ENCODE data around the gene UHMK1. TPM values are rescaled to one million over a fixed set of nuclear protein-coding genes. Genes with fewer than 3 reads are reported as not detected.
A peak's percentile ranks its signal among the peaks of the same experiment; 100 is the strongest.
"Not testable (repeated sequence)": the region's sequence is repeated elsewhere in the genome, so short reads cannot be mapped to it uniquely, and the experiment has no call there.

The UHMK1 gene
- polyA plus RNA-seq, 1 donor, result 38.5 TPM

DNA sequence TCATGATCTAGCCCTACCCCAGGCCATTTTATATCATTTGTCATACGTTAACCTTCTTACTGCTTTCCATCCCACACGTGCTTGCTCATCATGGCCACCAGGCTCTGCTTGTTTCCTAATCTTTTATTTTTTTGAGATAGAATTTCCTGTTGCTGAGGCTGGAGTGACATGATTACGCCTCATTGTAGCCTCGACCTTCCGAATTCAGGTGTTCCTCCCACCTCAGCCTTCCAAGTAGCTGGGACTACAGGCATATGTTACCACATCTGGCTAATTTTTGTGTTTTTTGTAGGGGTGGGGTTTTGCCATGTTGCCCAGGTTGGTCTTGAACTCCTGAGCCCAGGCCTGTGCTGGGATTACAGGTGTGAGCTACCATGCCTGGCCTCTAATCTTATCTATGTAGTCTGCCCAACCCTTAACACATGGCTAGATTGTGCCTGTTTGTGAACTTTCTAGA lies 67.2 kb downstream of the UHMK1 start:
- DNase-seq, result no peak
- no peaks in the 10 kb centered on the region for H3K9me3 ChIP-seq (ENCODE audit: control insufficient read depth, low read depth, low read length)
- H3K27ac ChIP-seq (ENCODE audit: low read length), result no peak overlapping the region
- no peak overlapping the region for H3K4me3 ChIP-seq (ENCODE audit: low read length)
- H3K36me3 ChIP-seq (ENCODE audit: control insufficient read depth, insufficient read depth, low read length), result peaks cover 17% of the 10 kb centered on the region
- H3K27me3 ChIP-seq (ENCODE audit: control insufficient read depth, insufficient read depth, low read length), result no peaks in the 10 kb centered on the region
- peaks cover 10% of the 10 kb centered on the region for H3K4me1 ChIP-seq (ENCODE audit: control insufficient read depth, insufficient read depth, low read length)
- 80% methylated on average over 1 of the region's 5 CpGs for WGBS (ENCODE audit: insufficient coverage, low lambda C conversion rate)

DNA sequence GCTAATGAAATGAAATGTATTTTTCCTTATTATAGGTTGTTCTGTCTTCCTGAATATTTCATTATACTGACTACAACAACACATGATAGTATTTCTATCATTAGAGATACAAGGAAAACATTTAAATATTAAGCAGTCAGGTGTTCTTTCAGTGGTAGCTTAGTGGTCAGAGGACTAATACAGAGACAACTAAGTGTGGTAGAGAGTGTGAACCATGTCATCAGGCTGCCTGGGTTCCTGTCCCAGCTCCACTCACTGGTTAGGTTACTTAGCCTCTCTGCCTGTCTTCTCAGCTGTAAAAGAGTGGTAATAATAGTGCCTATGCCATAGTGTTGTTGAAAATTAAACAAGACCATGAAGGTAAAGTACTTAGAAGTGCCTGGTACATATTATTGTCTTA lies 67.8 kb downstream of the UHMK1 start:
- Histone ChIP-seq H3K9me3 (ENCODE audit: control insufficient read depth, low read depth, low read length) (no peaks in the 10 kb centered on the region), H3K4me3 (ENCODE audit: low read length) (no peak overlapping the region), H3K4me1 (ENCODE audit: control insufficient read depth, insufficient read depth, low read length) (peaks cover 8% of the 10 kb centered on the region), H3K27ac (ENCODE audit: low read length) (no peak overlapping the region), H3K27me3 (ENCODE audit: control insufficient read depth, insufficient read depth, low read length) (no peaks in the 10 kb centered on the region), H3K36me3 (ENCODE audit: control insufficient read depth, insufficient read depth, low read length) (peaks cover 17% of the 10 kb centered on the region)
- DNase-seq, result no peak

GRCh38 chr1:162566870-162567269 lies 69.3 kb downstream of the UHMK1 start:
- DNase-seq, result no peak
- no peaks in the 10 kb centered on the region for H3K27me3 ChIP-seq (ENCODE audit: control insufficient read depth, insufficient read depth, low read length)
- no CpG with 5 or more reads among the region's 1 CpG for WGBS (ENCODE audit: insufficient coverage, low lambda C conversion rate)
- peaks cover 5% of the 10 kb centered on the region for H3K4me1 ChIP-seq (ENCODE audit: control insufficient read depth, insufficient read depth, low read length)
- no peaks in the 10 kb centered on the region for H3K9me3 ChIP-seq (ENCODE audit: control insufficient read depth, low read depth, low read length)
- H3K4me3 ChIP-seq (ENCODE audit: low read length), result no peak overlapping the region
- H3K36me3 ChIP-seq (ENCODE audit: control insufficient read depth, insufficient read depth, low read length), result peaks cover 17% of the 10 kb centered on the region
- no peak overlapping the region for H3K27ac ChIP-seq (ENCODE audit: low read length)

DNA sequence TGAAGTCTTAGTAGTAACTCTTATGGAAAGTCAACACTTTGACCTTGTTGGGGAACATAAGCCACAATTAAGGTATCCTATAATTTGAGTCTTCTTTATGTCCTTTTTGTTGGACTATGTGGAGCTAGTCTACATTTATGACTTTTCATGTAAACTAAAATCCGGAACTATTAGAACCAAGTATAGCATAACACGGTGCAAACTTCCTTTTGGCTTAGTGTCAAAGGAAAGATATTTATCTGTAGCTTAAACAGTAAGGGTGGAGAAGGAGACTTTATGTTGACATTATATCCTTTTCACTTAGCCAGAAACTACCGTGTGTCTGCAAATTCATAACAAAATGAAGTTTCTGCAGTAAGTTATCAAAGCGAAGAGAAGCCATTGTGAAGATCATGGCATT lies 71.2 kb downstream of the UHMK1 start:
- peak in 1 of 2 donors; percentile 33 for DNase-seq
- Histone ChIP-seq H3K9me3 (ENCODE audit: control insufficient read depth, low read depth, low read length) (no peaks in the 10 kb centered on the region), H3K36me3 (ENCODE audit: control insufficient read depth, insufficient read depth, low read length) (peaks cover 17% of the 10 kb centered on the region), H3K27ac (ENCODE audit: low read length) (no peak overlapping the region), H3K4me1 (ENCODE audit: control insufficient read depth, insufficient read depth, low read length) (peaks cover 5% of the 10 kb centered on the region), H3K4me3 (ENCODE audit: low read length) (no peak overlapping the region), H3K27me3 (ENCODE audit: control insufficient read depth, insufficient read depth, low read length) (no peaks in the 10 kb centered on the region)
- WGBS (ENCODE audit: insufficient coverage, low lambda C conversion rate), result 83% methylated on average over 1 of the region's 4 CpGs

GRCh38 chr1:162570718-162571117 lies 73.1 kb downstream of the UHMK1 start:
- DNase-seq, result peak in 1 of 2 donors; percentile 44
- peak overlapping the region; percentile 34 for H3K27ac ChIP-seq (ENCODE audit: low read length)
- 100% methylated on average over 1 of the region's 1 CpG for WGBS (ENCODE audit: insufficient coverage, low lambda C conversion rate)
- H3K27me3 ChIP-seq (ENCODE audit: control insufficient read depth, insufficient read depth, low read length), result no peaks in the 10 kb centered on the region
- peaks cover 17% of the 10 kb centered on the region for H3K36me3 ChIP-seq (ENCODE audit: control insufficient read depth, insufficient read depth, low read length)
- H3K9me3 ChIP-seq (ENCODE audit: control insufficient read depth, low read depth, low read length), result no peaks in the 10 kb centered on the region
- H3K4me3 ChIP-seq (ENCODE audit: low read length), result no peak overlapping the region
- no peaks in the 10 kb centered on the region for H3K4me1 ChIP-seq (ENCODE audit: control insufficient read depth, insufficient read depth, low read length)

DNA sequence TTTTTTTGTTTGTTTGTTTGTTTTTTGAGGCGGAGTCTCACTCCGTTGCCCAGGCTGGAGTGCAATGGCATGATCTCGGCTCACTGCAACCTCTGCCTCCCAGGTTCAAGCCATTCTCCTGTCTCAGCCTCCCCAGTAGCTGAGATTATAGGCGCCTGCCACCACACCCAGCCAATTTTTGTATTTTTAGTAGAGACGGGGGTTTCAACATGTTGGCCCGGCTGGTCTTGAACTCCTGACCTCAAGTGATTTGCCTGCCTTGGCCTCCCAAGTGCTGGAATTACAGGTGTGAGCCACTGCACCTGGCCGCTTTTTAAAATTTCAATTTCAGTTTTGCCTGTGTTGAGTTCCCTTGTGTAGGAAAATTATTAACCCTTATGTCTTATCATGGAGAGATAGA lies 73.5 kb downstream of the UHMK1 start:
- H3K9me3 ChIP-seq (ENCODE audit: control insufficient read depth, low read depth, low read length); H3K27me3 ChIP-seq (ENCODE audit: control insufficient read depth, insufficient read depth, low read length); H3K4me1 ChIP-seq (ENCODE audit: control insufficient read depth, insufficient read depth, low read length); H3K4me3 ChIP-seq (ENCODE audit: low read length); DNase-seq: not testable (repeated sequence)
- Histone ChIP-seq H3K27ac (ENCODE audit: low read length) (peak overlapping the region; percentile 34), H3K36me3 (ENCODE audit: control insufficient read depth, insufficient read depth, low read length) (peaks cover 17% of the 10 kb centered on the region)
- WGBS (ENCODE audit: insufficient coverage, low lambda C conversion rate), result no CpG with 5 or more reads among the region's 7 CpGs

GRCh38 chr1:162571696-162572095 lies 74.1 kb downstream of the UHMK1 start:
- no CpG with 5 or more reads among the region's 1 CpG for WGBS (ENCODE audit: insufficient coverage, low lambda C conversion rate)
- Histone ChIP-seq H3K4me1 (ENCODE audit: control insufficient read depth, insufficient read depth, low read length) (no peaks in the 10 kb centered on the region), H3K27me3 (ENCODE audit: control insufficient read depth, insufficient read depth, low read length) (no peaks in the 10 kb centered on the region), H3K4me3 (ENCODE audit: low read length) (no peak overlapping the region), H3K27ac (ENCODE audit: low read length) (no peak overlapping the region), H3K36me3 (ENCODE audit: control insufficient read depth, insufficient read depth, low read length) (peaks cover 19% of the 10 kb centered on the region), H3K9me3 (ENCODE audit: control insufficient read depth, low read depth, low read length) (no peaks in the 10 kb centered on the region)
- no peak for DNase-seq

GRCh38 chr1:162573136-162573535 lies 75.5 kb downstream of the UHMK1 start:
- no peak overlapping the region for H3K27ac ChIP-seq (ENCODE audit: low read length)
- no peak for DNase-seq
- H3K27me3 ChIP-seq (ENCODE audit: control insufficient read depth, insufficient read depth, low read length), result no peaks in the 10 kb centered on the region
- no peaks in the 10 kb centered on the region for H3K4me1 ChIP-seq (ENCODE audit: control insufficient read depth, insufficient read depth, low read length)
- no peaks in the 10 kb centered on the region for H3K9me3 ChIP-seq (ENCODE audit: control insufficient read depth, low read depth, low read length)
- no peak overlapping the region for H3K4me3 ChIP-seq (ENCODE audit: low read length)
- H3K36me3 ChIP-seq (ENCODE audit: control insufficient read depth, insufficient read depth, low read length), result peaks cover 14% of the 10 kb centered on the region
- no CpG with 5 or more reads among the region's 1 CpG for WGBS (ENCODE audit: insufficient coverage, low lambda C conversion rate)

DNA sequence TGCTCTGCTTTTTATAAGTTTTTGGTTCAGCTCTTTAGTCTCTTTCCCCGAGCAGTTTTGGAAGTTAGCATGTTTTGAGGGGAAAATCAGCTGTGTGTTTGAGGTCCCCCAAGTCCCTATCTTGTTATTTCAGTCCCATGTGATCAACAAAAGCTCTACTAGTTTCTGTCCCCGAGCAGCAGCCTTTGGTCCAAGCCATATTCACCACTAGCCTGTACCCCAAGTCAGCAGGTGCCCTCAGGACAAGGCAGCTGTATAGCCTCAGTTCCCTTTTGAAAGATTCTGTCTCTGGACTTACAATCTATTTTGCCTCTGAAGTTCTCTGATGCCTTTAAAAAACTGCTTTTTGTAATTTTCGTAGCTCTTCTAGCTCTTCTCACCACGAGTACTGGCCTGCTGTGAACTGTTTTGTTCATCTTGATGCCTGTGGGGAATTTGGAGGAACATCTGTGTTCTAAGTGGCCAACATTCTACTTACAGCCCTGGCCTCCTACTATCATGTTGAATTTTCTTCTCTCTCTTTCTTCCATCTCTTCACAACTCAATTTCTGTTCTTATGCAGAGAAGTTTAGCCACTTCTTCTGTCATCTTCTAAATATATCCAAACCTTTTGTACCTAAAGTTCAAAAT lies 80.6 kb downstream of the UHMK1 start:
- Histone ChIP-seq H3K4me3 (ENCODE audit: low read length) (no peak overlapping the region), H3K4me1 (ENCODE audit: control insufficient read depth, insufficient read depth, low read length) (no peaks in the 10 kb centered on the region), H3K9me3 (ENCODE audit: control insufficient read depth, low read depth, low read length) (no peaks in the 10 kb centered on the region), H3K27me3 (ENCODE audit: control insufficient read depth, insufficient read depth, low read length) (no peaks in the 10 kb centered on the region), H3K27ac (ENCODE audit: low read length) (no peak overlapping the region), H3K36me3 (ENCODE audit: control insufficient read depth, insufficient read depth, low read length) (peaks cover 24% of the 10 kb centered on the region)
- DNase-seq, result no peak
- WGBS (ENCODE audit: insufficient coverage, low lambda C conversion rate), result 83% methylated on average over 2 of the region's 4 CpGs

DNA sequence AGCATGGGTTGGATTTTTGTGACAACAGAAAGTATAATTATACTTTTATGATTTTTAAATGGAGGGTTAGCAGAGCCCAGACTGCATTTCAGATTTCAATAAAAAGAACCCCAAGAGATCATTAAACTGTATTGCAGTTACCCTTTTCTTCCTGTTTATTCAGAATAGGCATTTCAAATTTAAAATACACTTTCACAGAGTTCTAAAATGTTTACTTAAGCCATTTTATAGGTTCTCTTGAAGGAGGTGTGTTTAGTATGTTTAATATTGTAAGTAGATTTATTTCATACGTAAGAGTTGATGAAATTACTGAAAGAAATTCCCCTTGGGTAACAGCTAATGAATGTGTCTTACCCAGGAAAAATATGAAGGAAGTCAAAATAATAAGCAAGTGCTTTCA lies 81.3 kb downstream of the UHMK1 start:
- WGBS (ENCODE audit: insufficient coverage, low lambda C conversion rate), result 100% methylated on average over 1 of the region's 1 CpG
- Histone ChIP-seq H3K4me3 (ENCODE audit: low read length) (no peak overlapping the region), H3K9me3 (ENCODE audit: control insufficient read depth, low read depth, low read length) (no peaks in the 10 kb centered on the region), H3K4me1 (ENCODE audit: control insufficient read depth, insufficient read depth, low read length) (no peaks in the 10 kb centered on the region), H3K27me3 (ENCODE audit: control insufficient read depth, insufficient read depth, low read length) (no peaks in the 10 kb centered on the region), H3K27ac (ENCODE audit: low read length) (no peak overlapping the region), H3K36me3 (ENCODE audit: control insufficient read depth, insufficient read depth, low read length) (peaks cover 24% of the 10 kb centered on the region)
- DNase-seq, result no peak
